ENCODE data around the gene PDE7B.

The PDE7B gene

DNA sequence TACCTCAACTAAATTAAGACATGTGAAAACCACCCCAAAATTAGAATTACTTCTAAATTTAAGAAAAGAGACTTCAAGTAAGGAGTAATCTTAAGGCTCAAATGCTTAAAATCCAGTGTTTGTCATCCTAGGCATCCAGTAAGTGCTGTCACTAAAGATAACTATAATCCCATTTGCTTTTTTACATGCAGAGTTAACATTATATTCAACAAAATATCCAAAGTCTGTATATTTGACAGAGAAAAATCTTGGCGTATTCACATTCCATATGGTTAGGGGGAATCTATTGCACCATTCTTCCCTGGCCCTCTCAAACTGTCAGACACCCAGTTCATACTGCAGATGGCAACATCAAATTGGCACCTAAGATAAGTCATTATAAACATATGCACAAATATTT lies 381.2 kb downstream of the PDE7B start:
- Histone ChIP-seq H3K4me2 (no peak overlapping the region), H3K27ac (no peak overlapping the region), H2AFZ (ENCODE audit: low read depth) (no peak overlapping the region), H3K4me1 (ENCODE audit: low read depth, poor library complexity, severe bottlenecking) (no peaks in the 10 kb centered on the region), H3K27me3 (ENCODE audit: insufficient read depth, low read depth) (no peaks in the 10 kb centered on the region), H4K20me1 (ENCODE audit: insufficient read depth) (no peaks in the 10 kb centered on the region), H3K79me2 (ENCODE audit: insufficient read depth, low read depth) (no peaks in the 10 kb centered on the region), H3K36me3 (ENCODE audit: insufficient read depth) (no peaks in the 10 kb centered on the region), H3K4me3 (IDR thresholded peaks at IDR 0.05; ENCODE audit: insufficient read depth, low read depth, low read length) (no peak overlapping the region), H3K9ac (no peak overlapping the region)
- TF ChIP-seq, protein P1, sequence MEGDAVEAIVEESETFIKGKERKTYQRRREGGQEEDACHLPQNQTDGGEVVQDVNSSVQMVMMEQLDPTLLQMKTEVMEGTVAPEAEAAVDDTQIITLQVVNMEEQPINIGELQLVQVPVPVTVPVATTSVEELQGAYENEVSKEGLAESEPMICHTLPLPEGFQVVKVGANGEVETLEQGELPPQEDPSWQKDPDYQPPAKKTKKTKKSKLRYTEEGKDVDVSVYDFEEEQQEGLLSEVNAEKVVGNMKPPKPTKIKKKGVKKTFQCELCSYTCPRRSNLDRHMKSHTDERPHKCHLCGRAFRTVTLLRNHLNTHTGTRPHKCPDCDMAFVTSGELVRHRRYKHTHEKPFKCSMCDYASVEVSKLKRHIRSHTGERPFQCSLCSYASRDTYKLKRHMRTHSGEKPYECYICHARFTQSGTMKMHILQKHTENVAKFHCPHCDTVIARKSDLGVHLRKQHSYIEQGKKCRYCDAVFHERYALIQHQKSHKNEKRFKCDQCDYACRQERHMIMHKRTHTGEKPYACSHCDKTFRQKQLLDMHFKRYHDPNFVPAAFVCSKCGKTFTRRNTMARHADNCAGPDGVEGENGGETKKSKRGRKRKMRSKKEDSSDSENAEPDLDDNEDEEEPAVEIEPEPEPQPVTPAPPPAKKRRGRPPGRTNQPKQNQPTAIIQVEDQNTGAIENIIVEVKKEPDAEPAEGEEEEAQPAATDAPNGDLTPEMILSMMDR (conservative IDR thresholded peaks at IDR 0.05; ENCODE audit: low read depth, low read length), result no peak

DNA sequence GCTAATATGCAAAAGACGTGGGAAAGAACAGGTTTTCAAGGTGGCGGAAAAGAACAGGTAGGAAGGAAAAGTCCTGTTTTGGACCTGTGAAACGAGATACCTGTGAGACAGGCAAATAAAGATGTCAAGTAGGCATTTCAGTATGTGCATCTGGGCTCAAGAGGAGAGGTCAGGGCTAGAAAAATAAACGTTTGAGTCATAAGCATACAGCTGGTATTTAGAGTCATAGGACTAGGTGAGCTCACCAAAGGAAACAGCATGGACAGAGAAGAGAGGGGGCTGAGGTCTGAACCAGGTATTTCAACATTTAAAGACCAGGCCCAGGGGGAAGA lies 383.7 kb downstream of the PDE7B start:
- Histone ChIP-seq H3K79me2 (ENCODE audit: insufficient read depth, low read depth) (no peaks in the 10 kb centered on the region), H4K20me1 (ENCODE audit: insufficient read depth) (no peaks in the 10 kb centered on the region), H3K9ac (no peak overlapping the region), H3K4me1 (ENCODE audit: low read depth, poor library complexity, severe bottlenecking) (no peaks in the 10 kb centered on the region), H3K27ac (no peak overlapping the region), H3K4me2 (no peak overlapping the region), H3K4me3 (IDR thresholded peaks at IDR 0.05; ENCODE audit: insufficient read depth, low read depth, low read length) (no peak overlapping the region), H2AFZ (ENCODE audit: low read depth) (no peak overlapping the region), H3K36me3 (ENCODE audit: insufficient read depth) (no peaks in the 10 kb centered on the region), H3K27me3 (ENCODE audit: insufficient read depth, low read depth) (no peaks in the 10 kb centered on the region)
- TF ChIP-seq, protein P1 (conservative IDR thresholded peaks at IDR 0.05; ENCODE audit: low read depth, low read length), result no peak

DNA sequence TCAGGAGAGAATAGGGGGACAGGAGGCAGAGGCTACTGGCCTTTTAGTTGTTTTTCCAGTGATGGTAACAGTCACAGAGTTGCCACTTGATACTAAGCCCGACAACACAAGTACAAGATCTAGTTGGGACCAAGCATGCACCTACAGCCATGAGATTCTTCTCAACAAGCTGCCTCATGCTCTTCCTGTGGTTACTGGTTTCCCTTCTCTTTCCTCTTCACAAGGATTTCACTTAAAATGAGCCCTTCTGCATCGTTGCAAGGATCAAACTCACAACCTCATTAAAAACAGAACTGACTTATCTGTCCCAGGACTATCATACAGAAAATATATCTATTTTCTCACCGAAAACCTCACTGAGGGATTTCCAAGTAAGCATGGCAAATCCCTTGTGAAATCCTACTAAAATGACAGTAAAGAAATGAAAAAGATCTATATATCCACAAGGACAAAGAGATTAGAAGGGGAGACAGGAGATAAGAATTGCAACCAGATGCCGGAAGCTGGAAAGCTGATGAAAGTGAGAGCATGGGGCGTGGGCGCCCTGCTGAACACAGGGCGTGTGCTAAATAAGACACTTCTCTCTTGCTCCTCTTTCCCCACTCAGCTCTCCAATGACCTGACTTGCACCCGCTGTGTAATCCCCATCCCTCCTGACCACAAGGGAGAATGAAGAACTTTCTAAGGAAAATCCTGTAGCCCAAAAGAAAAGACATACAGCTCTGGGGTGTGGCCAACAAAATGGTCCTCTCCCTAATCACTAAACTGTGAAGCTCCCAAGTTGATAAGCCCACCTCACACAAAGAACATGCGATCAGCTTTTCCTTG lies 385.2 kb downstream of the PDE7B start:
- TF ChIP-seq, protein P1 (conservative IDR thresholded peaks at IDR 0.05; ENCODE audit: low read depth, low read length), result no peak
- H2AFZ ChIP-seq (ENCODE audit: low read depth), result no peak overlapping the region
- no peaks in the 10 kb centered on the region for H3K79me2 ChIP-seq (ENCODE audit: insufficient read depth, low read depth)
- no peak overlapping the region for H3K4me3 ChIP-seq (IDR thresholded peaks at IDR 0.05; ENCODE audit: insufficient read depth, low read depth, low read length)
- H3K27me3 ChIP-seq (ENCODE audit: insufficient read depth, low read depth), result no peaks in the 10 kb centered on the region
- no peak overlapping the region for H3K27ac ChIP-seq
- H3K4me1 ChIP-seq (ENCODE audit: low read depth, poor library complexity, severe bottlenecking), result no peaks in the 10 kb centered on the region
- H3K9ac ChIP-seq, result no peak overlapping the region
- H3K36me3 ChIP-seq (ENCODE audit: insufficient read depth), result no peaks in the 10 kb centered on the region
- H3K4me2 ChIP-seq, result no peak overlapping the region
- no peaks in the 10 kb centered on the region for H4K20me1 ChIP-seq (ENCODE audit: insufficient read depth)

DNA sequence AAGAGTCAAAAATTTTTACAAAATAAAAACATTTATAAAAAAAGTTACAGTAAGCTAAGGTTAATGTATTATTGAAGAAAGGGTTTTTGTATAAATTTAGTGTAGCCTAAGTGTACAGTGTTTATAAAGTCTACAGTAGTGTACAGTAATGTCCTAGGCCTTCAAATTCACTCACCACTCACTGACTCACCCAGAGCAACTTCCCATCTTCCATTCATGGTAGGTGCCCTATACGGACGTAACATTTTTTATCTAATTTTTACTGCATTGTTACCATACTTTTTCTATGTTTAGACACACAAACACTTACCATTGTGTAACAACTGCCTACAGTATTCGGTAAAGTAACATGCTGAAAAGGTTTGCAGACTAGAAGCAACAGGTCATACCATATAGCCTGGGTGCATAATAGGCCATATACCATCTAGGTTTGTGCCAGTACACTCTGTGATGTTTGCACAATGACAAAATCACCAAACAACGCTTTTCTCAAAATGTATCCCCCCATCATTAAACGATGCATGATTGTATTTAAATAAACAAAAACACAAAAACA lies 392.6 kb downstream of the PDE7B start:
- H3K79me2 ChIP-seq (ENCODE audit: insufficient read depth, low read depth), result peaks cover 7% of the 10 kb centered on the region; the same call in 1 of the 2 replicates
- TF ChIP-seq, protein P1 (conservative IDR thresholded peaks at IDR 0.05; ENCODE audit: low read depth, low read length), result no peak
- no peak overlapping the region for H2AFZ ChIP-seq (ENCODE audit: low read depth)
- H3K4me3 ChIP-seq (IDR thresholded peaks at IDR 0.05; ENCODE audit: insufficient read depth, low read depth, low read length), result no peak overlapping the region
- H3K27ac ChIP-seq, result no peak overlapping the region
- no peak overlapping the region for H3K4me2 ChIP-seq
- no peaks in the 10 kb centered on the region for H3K27me3 ChIP-seq (ENCODE audit: insufficient read depth, low read depth)
- no peak overlapping the region for H3K9ac ChIP-seq
- no peaks in the 10 kb centered on the region for H4K20me1 ChIP-seq (ENCODE audit: insufficient read depth)
- peaks cover 7% of the 10 kb centered on the region for H3K4me1 ChIP-seq (ENCODE audit: low read depth, poor library complexity, severe bottlenecking)
- H3K36me3 ChIP-seq (ENCODE audit: insufficient read depth), result no peaks in the 10 kb centered on the region
